ENCODE results near the gene AUH. TPM values are rescaled to one million over a fixed set of nuclear protein-coding genes. Genes with fewer than 3 reads are reported as not detected.

The AUH gene
- total RNA-seq, 4 donors from 2014 or later, result 10.6 to 25.4 (median 16.7) TPM

- DNase-seq, result no peak
- H3K4me1 ChIP-seq, result peaks cover 0 to 17% (median 10%) of the 10 kb centered on the region in 3 donors
- TF ChIP-seq CTCF (IDR thresholded peaks at IDR 0.05), result no peak
- no peak for TF ChIP-seq POLR2A (IDR thresholded peaks at IDR 0.05)
- H3K36me3 ChIP-seq, result no peaks in the 10 kb centered on the region
- H3K4me3 ChIP-seq, result no peak overlapping the region
- intact Hi-C loops (cut with DNase I), result no loop called here
- no peaks in the 10 kb centered on the region for H3K9me3 ChIP-seq
- H3K27me3 ChIP-seq, result no peaks in the 10 kb centered on the region
- peak overlapping the region in 2 of 4 donors; percentile 11 to 20 for H3K27ac ChIP-seq
- 19 to 32% methylated on average over 7 of the region's 7 CpGs for WGBS, 2 donors
These were observed 34.1 kb upstream of the AUH start for GRCh38 chr9:91395553-91396471.

- H3K4me3 ChIP-seq, result no peak overlapping the region
- peak overlapping the region in 2 of 4 donors; percentile 11 to 20 for H3K27ac ChIP-seq
- no peaks in the 10 kb centered on the region for H3K36me3 ChIP-seq
- TF ChIP-seq POLR2A (IDR thresholded peaks at IDR 0.05), result no peak
- TF ChIP-seq CTCF (IDR thresholded peaks at IDR 0.05), result no peak
- WGBS, 2 donors, result 50 to 59% methylated on average over 4 of the region's 4 CpGs
- peaks cover 0 to 17% (median 10%) of the 10 kb centered on the region in 3 donors for H3K4me1 ChIP-seq
- DNase-seq, result no peak
- H3K9me3 ChIP-seq, result no peaks in the 10 kb centered on the region
- intact Hi-C loops (cut with DNase I), result no loop called here
- no peaks in the 10 kb centered on the region for H3K27me3 ChIP-seq
These were observed 33.4 kb upstream of the AUH start for GRCh38 chr9:91395106-91395552.

- H3K4me1 ChIP-seq, result peaks cover 0 to 17% (median 10%) of the 10 kb centered on the region in 3 donors
- H3K27ac ChIP-seq, result no peak overlapping the region
- no peak overlapping the region for H3K4me3 ChIP-seq
- intact Hi-C loops (cut with DNase I), result no loop called here
- no peaks in the 10 kb centered on the region for H3K27me3 ChIP-seq
- no peaks in the 10 kb centered on the region for H3K9me3 ChIP-seq
- H3K36me3 ChIP-seq, result no peaks in the 10 kb centered on the region
- DNase-seq, result no peak
- TF ChIP-seq CTCF (IDR thresholded peaks at IDR 0.05) (no peak), POLR2A (IDR thresholded peaks at IDR 0.05) (no peak)
- 91 to 93% methylated on average over 5 of the region's 5 CpGs for WGBS, 2 donors
These were observed 32.1 kb upstream of the AUH start for GRCh38 chr9:91393826-91394225.

GRCh38 chr9:91392435-91392834, 30.7 kb upstream of the AUH start:
- no peak overlapping the region for H3K4me3 ChIP-seq
- no peak for DNase-seq
- intact Hi-C loops (cut with DNase I), result no loop called here
- peaks cover 0 to 17% (median 10%) of the 10 kb centered on the region in 3 donors for H3K4me1 ChIP-seq
- WGBS, 2 donors, result 76 to 80% methylated on average over 1 of the region's 1 CpG
- no peak for TF ChIP-seq POLR2A (IDR thresholded peaks at IDR 0.05)
- TF ChIP-seq CTCF (IDR thresholded peaks at IDR 0.05), result no peak
- H3K27ac ChIP-seq, result no peak overlapping the region
- H3K9me3 ChIP-seq, result no peaks in the 10 kb centered on the region
- no peaks in the 10 kb centered on the region for H3K36me3 ChIP-seq
- no peaks in the 10 kb centered on the region for H3K27me3 ChIP-seq

- Histone ChIP-seq H3K4me3 (no peak overlapping the region), H3K27me3 (no peaks in the 10 kb centered on the region), H3K9me3 (no peaks in the 10 kb centered on the region), H3K36me3 (no peaks in the 10 kb centered on the region), H3K4me1 (peaks cover 0 to 17% (median 10%) of the 10 kb centered on the region in 3 donors), H3K27ac (no peak overlapping the region)
- TF ChIP-seq POLR2A (IDR thresholded peaks at IDR 0.05) (no peak), CTCF (IDR thresholded peaks at IDR 0.05) (no peak)
- 83 to 88% methylated on average over 2 of the region's 2 CpGs for WGBS, 2 donors
- DNase-seq, result no peak
- intact Hi-C loops (cut with DNase I), result no loop called here
These were observed 30.1 kb upstream of the AUH start for GRCh38 chr9:91391818-91392217.

All from esophagus squamous epithelium (tissue), 5 donors.